GM06990 (cell line): ENCODE data around the gene NIPSNAP3A.
A peak's percentile ranks its signal among the peaks of the same experiment; 100 is the strongest.
"Not testable (repeated sequence)": the region's sequence is repeated elsewhere in the genome, so short reads cannot be mapped to it uniquely, and the experiment has no call there.

Experiments
- DNase-seq: peaks from one replicate; pipeline ENCODE4 v3.0.0-alpha.2; 2011; ENCODE audit not compliant: insufficient read length; ENCODE audit errors: extremely low read depth
- H3K27me3 ChIP-seq: replicated peaks from 2 replicates; pipeline ENCODE4 v1.6.0; 2011; ENCODE audit warnings: low read length; ENCODE audit not compliant: control insufficient read depth, insufficient read depth
- H3K36me3 ChIP-seq: 2 replicates; pipeline ENCODE4 v1.5.1; 2011; ENCODE audit warnings: low read length; ENCODE audit not compliant: control insufficient read depth, insufficient read depth
- H3K4me3 ChIP-seq: replicated peaks from 2 replicates; pipeline ENCODE4 v1.5.1; 2011; ENCODE audit warnings: low read depth, mild to moderate bottlenecking, control low read depth, low read length
- CTCF ChIP-seq: IDR thresholded peaks from 2 replicates; pipeline ENCODE4 v1.5.1; 2011; ENCODE audit warnings: low read length, control low read depth, mild to moderate bottlenecking, inconsistent platforms; ENCODE audit not compliant: insufficient read depth, poor library complexity, severe bottlenecking

Gene NIPSNAP3A

GRCh38 chr9:104748359-104749031 lies 1.0 kb downstream of the NIPSNAP3A start:
- no peak for TF ChIP-seq CTCF
- Histone ChIP-seq H3K27me3 (no peaks in the 10 kb centered on the region), H3K4me3 (peak overlapping the region; percentile 72), H3K36me3 (no peaks in the 10 kb centered on the region)
- DNase-seq = no peak

- TF ChIP-seq CTCF = no peak
- no peaks in the 10 kb centered on the region for H3K36me3 ChIP-seq
- no peak overlapping the region for H3K4me3 ChIP-seq
- no peaks in the 10 kb centered on the region for H3K27me3 ChIP-seq
- no peak for DNase-seq
These were observed 2.8 kb downstream of the NIPSNAP3A start for GRCh38 chr9:104750185-104750767.

- H3K36me3 ChIP-seq = peaks cover 3% of the 10 kb centered on the region; the same call in 1 of the 2 replicates
- no peak overlapping the region for H3K4me3 ChIP-seq
- H3K27me3 ChIP-seq = no peaks in the 10 kb centered on the region
- TF ChIP-seq CTCF = no peak
- DNase-seq = no peak
These were observed 11.5 kb downstream of the NIPSNAP3A start for GRCh38 chr9:104758974-104759373.

GRCh38 chr9:104765138-104765537 lies 17.7 kb downstream of the NIPSNAP3A start:
- peak; percentile 40 for DNase-seq
- Histone ChIP-seq H3K36me3 (no peaks in the 10 kb centered on the region), H3K27me3 (no peaks in the 10 kb centered on the region), H3K4me3 (peak overlapping the region; percentile 31; the same call in 1 of the 2 replicates)
- no peak for TF ChIP-seq CTCF

GRCh38 chr9:104766025-104766424 lies 18.5 kb downstream of the NIPSNAP3A start:
- DNase-seq = no peak
- Histone ChIP-seq H3K27me3 (no peaks in the 10 kb centered on the region), H3K36me3 (no peaks in the 10 kb centered on the region), H3K4me3 (no peak overlapping the region)
- TF ChIP-seq CTCF = no peak

GRCh38 chr9:104767507-104767906 lies 20.0 kb downstream of the NIPSNAP3A start:
- H3K27me3 ChIP-seq = no peaks in the 10 kb centered on the region
- DNase-seq = no peak
- no peak for TF ChIP-seq CTCF
- no peak overlapping the region for H3K4me3 ChIP-seq
- H3K36me3 ChIP-seq = no peaks in the 10 kb centered on the region

GRCh38 chr9:104769029-104769428 lies 21.5 kb downstream of the NIPSNAP3A start:
- not testable (repeated sequence) for H3K4me3 ChIP-seq, H3K27me3 ChIP-seq, DNase-seq, H3K36me3 ChIP-seq
